Psoas muscle (tissue), 8 donors: ENCODE measurements around the gene PLXNA4. TPM values are rescaled to one million over a fixed set of nuclear protein-coding genes. Genes with fewer than 3 reads are reported as not detected.
A peak's percentile ranks its signal among the peaks of the same experiment; 100 is the strongest.

Experiments
- ATAC-seq, 4 donors: fragments of 200-7000 bp; cut with Tn5 transposase; one replicate each; pipeline ENCODE4 v1.9.1; 2020; ENCODE audit warnings: moderate library complexity in 3 of 4, mild to moderate bottlenecking in 2 of 4
- DNase-seq, 2 donors: peaks; one replicate each; pipeline ENCODE4 v3.0.0-alpha.2; 2020
- H3K27ac ChIP-seq: fragments of 200-600 bp; one replicate; pipeline ENCODE4 v1.8.0; 2022
- H3K27me3 ChIP-seq, 3 donors: fragments of 200-600 bp in 1 of 3; one replicate each; pipeline versions ENCODE4 v1.6.1 to v1.8.0; 2013 to 2022; ENCODE audit warnings: low read length in 2 of 3, mild to moderate bottlenecking in 2 of 3, moderate library complexity in 1 of 3; ENCODE audit not compliant: insufficient read depth in 3 of 3
- H3K36me3 ChIP-seq, 2 donors: fragments of 200-600 bp in 1 of 2; one replicate each; pipeline versions ENCODE4 v1.6.1 to v1.8.0; 2013 to 2022; ENCODE audit warnings: low read depth in 1 of 2, mild to moderate bottlenecking in 1 of 2, moderate library complexity in 1 of 2; ENCODE audit not compliant: insufficient read depth in 1 of 2
- H3K4me1 ChIP-seq: fragments of 200-600 bp; one replicate; pipeline ENCODE4 v1.8.0; 2022
- H3K4me3 ChIP-seq: fragments of 200-600 bp; one replicate; pipeline ENCODE4 v1.8.0; 2022; ENCODE audit warnings: mild to moderate bottlenecking
- H3K9me3 ChIP-seq: fragments of 200-600 bp; one replicate; pipeline ENCODE4 v1.8.0; 2022
- CTCF ChIP-seq: fragments of 200-600 bp; IDR thresholded peaks from one replicate; pipeline ENCODE4 v1.8.0; 2022; ENCODE audit warnings: antibody characterized with exemption
- WGBS, 3 donors: extraction: QIAGEN DNeasy Blood & Tissue Kit; methylation state at CpG; one replicate each; pipeline versions ENCODE4 v1.1.6 to v1.1.7; 2013; 5-methylcytosine and 5-hydroxymethylcytosine counted together
- intact Hi-C, 2 donors: fragments of 100-400 bp; cut with DNase I; formaldehyde crosslinking; loops; one replicate each; pipeline versions ENCODE4 v1.11.0 to v1.14.2; 2022
- polyA plus RNA-seq, 3 donors: library from polyadenylated mRNA; stranded (reverse); fragments of 200-250 nt; gene quantifications; one replicate each; pipeline ENCODE4 v1.2.3, GENCODE V29; 2013
- total RNA-seq, 4 donors: library from RNA; stranded (reverse); fragmentation: NEBNext Ultra II Directional in 2 of 4; extraction: Animal tissue kit (Norgen Biotek cat#: 25700) in 2 of 4; gene quantifications; one replicate each; pipeline versions ENCODE4 v1.2.1 to v1.2.4, GENCODE V29; 2021 to 2023
- donor health status: healthy with polysubstance abuse.
- donor health status: DM: no; HTN: no; CAD: no; lungs with moderate emphysema.
- donor health status: Bipolar disorder and iron deficiency.
- donor health status: healthy.
- donor health status: DM: yes; HTN: yes; CAD: no.
- donor health status: DM: no; HTN: no; CAD: no.
- donor health status: DM: no; HTN: no; CAD: no.
- donor health status: DM: yes; HTN: yes; CAD: no.

Gene PLXNA4
- total and polyA plus RNA-seq, 7 donors, result 0.15 to 2.5 (median 0.88) TPM

- Histone ChIP-seq H3K27ac (no peak overlapping the region), H3K4me1 (peaks cover 12% of the 10 kb centered on the region), H3K4me3 (no peak overlapping the region), H3K9me3 (no peaks in the 10 kb centered on the region), H3K36me3 (no peaks in the 10 kb centered on the region), H3K27me3 (peaks cover 0 to 22% (median 5%) of the 10 kb centered on the region in 3 donors)
- TF ChIP-seq CTCF, result no peak
- DNase-seq (no peak), ATAC-seq (no peak)
- WGBS, 3 donors, result 85 to 89% (median 86%) methylated on average over 10 of the region's 10 CpGs
- intact Hi-C loops, result loop anchor here (5.0 to 10.0 kb wide), 2 partner anchors 182 to 185 kb away; no protein-coding TSS in a partner anchor
Observed at GRCh38 chr7:132579260-132579899, 3.1 kb upstream of the PLXNA4 start.

- intact Hi-C loops, result loop anchor here (5.0 to 10.0 kb wide), 2 partner anchors 182 to 184 kb away; no protein-coding TSS in a partner anchor
- WGBS, 3 donors, result 89 to 99% (median 97%) methylated on average over 3 of the region's 3 CpGs
- no peak for ATAC-seq
- H3K9me3 ChIP-seq, result no peaks in the 10 kb centered on the region
- H3K27ac ChIP-seq, result no peak overlapping the region
- TF ChIP-seq CTCF, result no peak
- H3K27me3 ChIP-seq, result peaks cover 0 to 28% (median 7%) of the 10 kb centered on the region in 3 donors
- peaks cover 12% of the 10 kb centered on the region for H3K4me1 ChIP-seq
- DNase-seq, result no peak
- H3K4me3 ChIP-seq, result no peak overlapping the region
- H3K36me3 ChIP-seq, result no peaks in the 10 kb centered on the region
Observed at GRCh38 chr7:132578826-132579225, 2.6 kb upstream of the PLXNA4 start.

- intact Hi-C loops, result loop anchor here (5.0 to 10.0 kb wide), 2 partner anchors 181 to 183 kb away; no protein-coding TSS in a partner anchor
- DNase-seq (no peak), ATAC-seq (no peak)
- TF ChIP-seq CTCF, result no peak
- Histone ChIP-seq H3K9me3 (no peaks in the 10 kb centered on the region), H3K27ac (no peak overlapping the region), H3K27me3 (peaks cover 0 to 36% (median 12%) of the 10 kb centered on the region in 3 donors), H3K4me3 (no peak overlapping the region), H3K36me3 (no peaks in the 10 kb centered on the region), H3K4me1 (peaks cover 12% of the 10 kb centered on the region)
- WGBS, 3 donors, result 74 to 77% (median 76%) methylated on average over 3 of the region's 3 CpGs
Observed at GRCh38 chr7:132578050-132578370, 1.7 kb upstream of the PLXNA4 start.

- DNase-seq (peak; percentile 71 to 80), ATAC-seq (peak; percentile 46 to 74 (median 60))
- WGBS, 3 donors, result 1 to 7% (median 4%) methylated on average over 41 to 65 of the region's 65 CpGs
- Histone ChIP-seq H3K27me3 (peaks cover 0 to 41% (median 14%) of the 10 kb centered on the region in 3 donors), H3K27ac (no peak overlapping the region), H3K36me3 (no peaks in the 10 kb centered on the region), H3K4me1 (peaks cover 12% of the 10 kb centered on the region), H3K4me3 (peak overlapping the region; percentile 61), H3K9me3 (no peaks in the 10 kb centered on the region)
- peak; percentile 6 for TF ChIP-seq CTCF
- intact Hi-C loops, result loop anchor here (5.0 to 10.0 kb wide), 2 partner anchors 180 to 183 kb away; no protein-coding TSS in a partner anchor
Observed at GRCh38 chr7:132577206-132578049, 1.2 kb upstream of the PLXNA4 start.
